Progenitor cell of endocrine pancreas (in vitro differentiated cells): Measurements from ENCODE around the gene OLFM1. TPM values are rescaled to one million over a fixed set of nuclear protein-coding genes. Genes with fewer than 3 reads are reported as not detected.

Source experiments
- DNase-seq: peaks from one replicate; pipeline ENCODE4 v3.0.0; 2021; ENCODE audit warnings: low spot score; ENCODE audit not compliant: unreplicated experiment
- H3K27ac Mint-ChIP-seq: 2 replicates; pipeline ENCODE4 v1.8.0; 2021; ENCODE audit warnings: mild to moderate bottlenecking, moderate library complexity, mixed read lengths
- H3K27me3 Mint-ChIP-seq: 2 replicates; pipeline ENCODE4 v1.8.0; 2021; ENCODE audit warnings: mixed read lengths
- H3K36me3 Mint-ChIP-seq: 2 replicates; pipeline ENCODE4 v1.8.0; 2022; ENCODE audit warnings: mixed read lengths; ENCODE audit not compliant: insufficient read depth
- H3K4me1 Mint-ChIP-seq: 2 replicates; pipeline ENCODE4 v1.8.0; 2021; ENCODE audit warnings: low read depth, mixed read lengths
- H3K4me3 Mint-ChIP-seq: 2 replicates; pipeline ENCODE4 v1.8.0; 2021; ENCODE audit warnings: low read depth, mild to moderate bottlenecking, moderate library complexity, mixed read lengths
- H3K9me3 Mint-ChIP-seq: 2 replicates; pipeline ENCODE4 v1.8.0; 2021; ENCODE audit warnings: low read depth, mixed read lengths
- total RNA-seq: library from RNA; stranded (reverse); gene quantifications from 2 replicates; pipeline ENCODE4 v1.2.1, GENCODE V29; 2021
- TF ChIP-seq, protein P1 (sequence below): fragments of 200-600 bp; sonication (generic); IDR thresholded peaks from one replicate; pipeline ENCODE4 v1.5.0; 2021; ENCODE audit warnings: antibody characterized with exemption, mild to moderate bottlenecking; ENCODE audit not compliant: unreplicated experiment

The OLFM1 gene
- total RNA-seq, 1 donor from 2014 or later: 1.7 TPM

DNA sequence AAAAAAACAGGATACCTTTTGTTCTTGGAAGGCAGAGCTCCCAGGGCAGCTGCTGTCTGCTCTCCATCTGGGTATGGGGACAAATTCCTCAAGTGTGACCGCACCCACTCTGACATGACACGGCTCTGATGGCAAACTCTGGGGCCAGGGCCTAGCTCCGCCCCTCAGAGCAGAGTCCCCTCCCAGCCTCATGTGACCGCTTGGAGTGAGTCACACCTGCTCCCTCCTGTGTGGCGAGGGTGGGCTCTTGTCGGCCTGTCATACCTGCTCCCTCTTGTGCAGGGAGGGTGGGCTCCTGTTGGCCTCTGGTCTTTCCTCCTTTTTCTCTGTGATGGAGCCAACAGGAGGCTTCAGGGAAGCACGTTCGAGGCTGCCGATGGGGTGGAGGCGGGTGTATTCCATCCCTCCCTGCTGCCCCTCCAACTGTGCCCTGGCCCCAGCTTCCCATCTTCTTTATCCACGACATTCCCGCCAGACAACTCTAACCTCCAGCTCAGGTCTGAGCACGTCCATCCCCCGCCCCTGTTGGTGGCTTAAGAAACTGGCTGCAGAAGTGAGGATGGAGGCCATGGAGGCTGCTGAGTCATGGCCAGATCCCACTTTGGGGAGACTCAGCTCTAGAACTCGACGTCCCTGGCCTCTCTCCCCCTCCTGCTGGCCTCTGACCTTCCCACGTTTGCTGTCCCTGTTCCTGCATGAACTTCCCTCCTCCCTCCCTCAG is 65.3 kb downstream of the OLFM1 start:
- no peak for DNase-seq
- H3K4me3 Mint-ChIP-seq: no peak overlapping the region
- H3K9me3 Mint-ChIP-seq: no peaks in the 10 kb centered on the region
- H3K27ac Mint-ChIP-seq: no peak overlapping the region
- peaks cover 2% of the 10 kb centered on the region for H3K4me1 Mint-ChIP-seq
- peaks cover 50% of the 10 kb centered on the region for H3K27me3 Mint-ChIP-seq
- TF ChIP-seq, protein P1, sequence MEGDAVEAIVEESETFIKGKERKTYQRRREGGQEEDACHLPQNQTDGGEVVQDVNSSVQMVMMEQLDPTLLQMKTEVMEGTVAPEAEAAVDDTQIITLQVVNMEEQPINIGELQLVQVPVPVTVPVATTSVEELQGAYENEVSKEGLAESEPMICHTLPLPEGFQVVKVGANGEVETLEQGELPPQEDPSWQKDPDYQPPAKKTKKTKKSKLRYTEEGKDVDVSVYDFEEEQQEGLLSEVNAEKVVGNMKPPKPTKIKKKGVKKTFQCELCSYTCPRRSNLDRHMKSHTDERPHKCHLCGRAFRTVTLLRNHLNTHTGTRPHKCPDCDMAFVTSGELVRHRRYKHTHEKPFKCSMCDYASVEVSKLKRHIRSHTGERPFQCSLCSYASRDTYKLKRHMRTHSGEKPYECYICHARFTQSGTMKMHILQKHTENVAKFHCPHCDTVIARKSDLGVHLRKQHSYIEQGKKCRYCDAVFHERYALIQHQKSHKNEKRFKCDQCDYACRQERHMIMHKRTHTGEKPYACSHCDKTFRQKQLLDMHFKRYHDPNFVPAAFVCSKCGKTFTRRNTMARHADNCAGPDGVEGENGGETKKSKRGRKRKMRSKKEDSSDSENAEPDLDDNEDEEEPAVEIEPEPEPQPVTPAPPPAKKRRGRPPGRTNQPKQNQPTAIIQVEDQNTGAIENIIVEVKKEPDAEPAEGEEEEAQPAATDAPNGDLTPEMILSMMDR: no peak
- H3K36me3 Mint-ChIP-seq: no peaks in the 10 kb centered on the region

DNA sequence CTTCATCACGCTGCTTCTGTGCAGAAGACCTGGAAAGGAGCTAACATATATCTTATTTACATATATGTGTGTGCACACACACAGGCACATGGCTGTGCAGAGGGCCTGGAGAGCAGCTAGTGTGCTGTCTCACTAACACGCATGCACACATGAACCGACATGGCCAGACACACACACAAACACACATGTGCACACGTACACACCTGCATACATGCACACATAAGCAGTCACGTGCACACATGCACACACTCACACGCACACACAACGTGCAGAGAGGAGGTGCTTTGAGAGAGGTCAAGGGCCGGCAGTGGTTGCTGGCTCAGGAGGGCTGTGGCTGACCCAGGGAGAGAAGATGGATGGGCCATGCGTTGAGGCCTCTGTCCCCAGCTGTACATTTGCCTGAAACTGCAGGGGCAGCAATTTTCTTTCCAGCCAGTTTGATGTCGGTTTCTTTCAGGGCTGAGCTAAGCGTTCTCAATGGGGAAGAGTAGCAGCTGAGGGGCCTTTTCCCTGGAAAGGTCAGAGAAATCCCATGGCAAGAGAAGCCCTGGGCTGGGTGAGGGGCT is 66.7 kb downstream of the OLFM1 start:
- Mint-ChIP-seq H3K27ac (peak overlapping the region; percentile 54), H3K9me3 (no peaks in the 10 kb centered on the region), H3K4me1 (peaks cover 2% of the 10 kb centered on the region), H3K27me3 (peaks cover 54% of the 10 kb centered on the region), H3K36me3 (no peaks in the 10 kb centered on the region), H3K4me3 (no peak overlapping the region)
- DNase-seq: no peak
- TF ChIP-seq, protein P1: no peak

DNA sequence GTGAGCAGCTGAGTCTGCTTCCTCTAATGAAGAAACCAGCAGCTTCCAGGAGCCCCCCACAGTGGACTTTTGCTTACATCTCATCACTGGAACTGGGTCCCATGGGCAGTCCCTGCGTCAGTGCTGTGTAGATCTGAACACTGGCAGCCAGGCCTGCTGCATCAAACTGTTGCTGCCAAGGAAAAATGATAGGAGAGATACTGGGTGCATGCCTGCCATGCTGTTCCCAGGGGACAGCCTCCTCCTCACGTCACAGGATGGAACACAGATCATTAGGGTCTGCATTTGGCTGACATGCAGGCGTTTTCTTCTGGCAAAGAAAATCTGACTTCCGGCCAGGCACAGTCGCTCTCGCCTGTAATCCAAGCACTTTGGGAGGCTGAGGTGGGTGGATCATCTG is 67.9 kb downstream of the OLFM1 start:
- peaks cover 59% of the 10 kb centered on the region for H3K27me3 Mint-ChIP-seq
- TF ChIP-seq, protein P1: no peak
- no peak for DNase-seq
- no peak overlapping the region for H3K27ac Mint-ChIP-seq
- H3K4me1 Mint-ChIP-seq: peaks cover 2% of the 10 kb centered on the region
- H3K9me3 Mint-ChIP-seq: no peaks in the 10 kb centered on the region
- no peak overlapping the region for H3K4me3 Mint-ChIP-seq
- H3K36me3 Mint-ChIP-seq: no peaks in the 10 kb centered on the region

DNA sequence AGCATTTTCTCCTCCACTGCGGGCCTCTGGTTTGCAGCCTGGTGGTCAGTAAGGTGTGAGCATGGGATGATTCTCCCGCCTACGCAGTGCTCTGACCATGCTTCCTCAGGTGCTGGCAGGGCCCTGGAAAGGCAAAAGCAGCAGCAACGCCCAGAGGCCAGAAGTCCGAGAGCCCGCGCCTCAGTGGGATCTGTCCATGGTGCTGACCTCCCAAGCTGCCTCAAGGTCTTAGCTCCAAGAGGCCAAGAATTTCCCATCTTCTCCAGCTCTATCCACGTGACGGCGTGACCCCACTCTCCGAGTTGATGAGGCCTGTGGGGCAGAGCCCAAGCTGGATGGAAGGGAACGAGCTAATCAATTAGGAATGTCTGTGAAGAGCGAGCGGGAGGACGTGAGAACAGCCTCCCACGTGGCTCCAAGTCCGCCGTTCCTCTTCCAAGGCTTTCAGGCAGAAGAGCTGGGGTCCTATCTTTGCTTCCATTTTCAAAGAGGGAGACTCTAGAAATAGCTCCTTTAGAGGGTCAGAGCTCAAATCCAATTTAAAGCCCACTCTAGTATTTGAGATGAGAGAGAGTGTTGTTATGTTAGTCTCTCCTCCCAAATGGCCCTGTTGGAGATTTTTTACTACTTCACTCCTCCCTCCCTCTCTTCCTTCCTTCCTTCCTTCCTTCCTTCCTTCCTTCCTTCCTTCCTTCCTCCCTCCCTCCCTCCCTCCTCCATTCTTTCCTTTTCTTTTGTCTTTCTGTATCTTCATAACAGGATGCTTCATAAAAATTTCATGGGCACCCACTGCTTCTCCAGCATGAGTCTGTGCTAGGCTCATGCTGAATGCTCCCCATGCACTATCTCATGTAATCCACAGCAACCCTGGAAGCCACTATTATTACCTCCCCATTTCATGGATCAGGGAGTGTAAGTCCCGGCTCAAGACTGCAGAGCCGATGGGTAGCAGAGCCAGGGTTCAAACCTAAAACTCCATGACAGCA is 69.3 kb downstream of the OLFM1 start:
- H3K4me1 Mint-ChIP-seq: peaks cover 2% of the 10 kb centered on the region
- H3K27ac Mint-ChIP-seq: no peak overlapping the region
- no peaks in the 10 kb centered on the region for H3K9me3 Mint-ChIP-seq
- TF ChIP-seq, protein P1: no peak
- DNase-seq: peak; percentile 85
- no peaks in the 10 kb centered on the region for H3K36me3 Mint-ChIP-seq
- peaks cover 64% of the 10 kb centered on the region for H3K27me3 Mint-ChIP-seq
- no peak overlapping the region for H3K4me3 Mint-ChIP-seq
